GM19099 (cell line): ENCODE data around the gene GSTCD.

Source experiments
- POLR2A ChIP-seq: IDR thresholded peaks from 3 replicates; pipeline ENCODE4 v1.6.1; 2011; ENCODE audit warnings: low read depth; ENCODE audit not compliant: insufficient read length; ENCODE audit errors: extremely low read depth

Gene GSTCD

DNA sequence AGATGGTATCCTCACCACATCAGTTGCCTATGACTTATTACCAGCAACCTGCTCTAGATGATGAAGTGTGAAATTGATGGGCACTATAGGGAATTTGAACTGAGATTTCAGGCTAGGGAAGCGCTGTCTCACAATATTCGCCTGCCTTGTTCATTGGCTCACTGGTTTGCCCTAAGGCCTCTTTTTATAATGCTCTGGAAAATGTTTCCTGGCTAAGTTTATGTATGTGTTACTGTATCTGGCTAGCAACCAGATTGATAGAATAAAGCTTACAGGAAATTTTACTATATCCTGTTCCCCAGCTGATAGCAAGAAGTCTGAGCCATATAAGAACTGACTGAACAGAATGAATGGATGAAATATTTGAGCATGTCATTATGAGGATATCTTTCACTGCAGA, 71.6 kb downstream of the GSTCD start:
- TF ChIP-seq POLR2A: no peak

DNA sequence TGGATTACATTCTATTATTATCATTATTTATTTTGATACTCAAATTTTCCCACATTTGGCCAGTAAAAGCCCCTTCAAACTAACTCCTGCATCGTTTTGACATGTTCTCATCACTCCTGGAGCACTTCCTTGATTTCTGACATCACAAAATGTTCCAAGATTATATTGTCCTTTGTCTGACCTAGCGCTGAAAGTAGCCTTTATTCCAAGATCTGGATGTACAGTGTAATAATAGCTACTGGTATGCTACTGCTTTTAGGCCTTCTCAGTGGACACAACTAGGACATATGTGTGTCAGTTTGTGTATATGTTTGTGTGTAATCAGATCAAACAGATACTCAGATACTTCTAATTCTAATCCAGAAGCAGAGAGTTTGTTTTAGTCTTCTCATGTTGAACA, 76.2 kb downstream of the GSTCD start:
- TF ChIP-seq POLR2A: no peak

DNA sequence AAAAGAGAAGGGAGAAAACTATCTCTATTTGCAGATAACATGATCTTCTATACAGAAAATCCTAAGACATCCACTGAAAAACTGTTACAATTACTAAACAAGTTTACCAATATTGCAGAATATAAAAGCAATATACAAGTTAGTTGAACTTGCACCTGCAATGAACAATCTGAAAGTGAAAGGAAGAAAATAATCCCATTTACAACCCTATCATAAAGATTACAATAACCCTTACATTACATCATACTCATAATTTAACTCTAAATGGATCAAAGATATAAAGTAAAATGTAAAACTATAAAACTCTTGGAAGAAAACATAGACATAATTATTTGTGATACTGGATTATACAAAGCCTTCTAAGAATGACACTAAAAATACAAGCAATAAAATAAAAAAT, 77.2 kb downstream of the GSTCD start:
- TF ChIP-seq POLR2A: no peak

DNA sequence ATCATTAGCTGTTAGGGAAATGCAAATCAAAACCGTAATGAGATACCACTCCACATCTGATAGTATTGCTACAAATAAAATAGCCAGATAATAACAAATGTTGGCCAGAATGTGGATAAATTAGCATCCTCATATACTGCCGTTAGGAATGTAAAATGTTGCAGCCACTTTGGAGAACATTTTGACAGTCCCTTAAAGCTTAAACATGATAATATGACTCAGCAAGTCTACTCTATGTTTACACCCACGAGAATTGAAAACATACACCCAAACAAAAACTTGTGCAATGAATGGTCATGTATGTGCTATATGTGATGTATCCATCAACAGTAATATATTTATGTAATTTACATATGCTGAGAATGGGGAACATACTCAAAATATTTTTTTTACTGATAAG, 78.2 kb downstream of the GSTCD start:
- no peak for TF ChIP-seq POLR2A

DNA sequence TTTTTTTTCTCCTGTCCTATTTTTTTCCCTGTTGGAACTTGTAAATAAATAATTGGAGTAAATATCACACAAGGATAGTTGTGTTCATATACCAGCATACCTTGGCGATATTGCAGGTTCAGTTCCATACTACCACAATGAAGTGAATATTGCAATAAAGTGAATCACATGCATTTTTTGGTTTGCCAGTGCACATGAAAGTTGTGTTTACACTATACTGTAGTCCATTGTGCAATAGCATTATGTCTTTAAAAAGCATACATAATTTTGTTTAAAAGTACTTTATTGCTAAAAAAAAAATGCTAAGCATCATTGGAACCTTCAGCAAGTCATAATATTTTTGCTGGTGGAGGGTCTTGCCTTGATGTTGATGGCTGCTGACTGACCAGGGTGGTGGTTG, 88.6 kb downstream of the GSTCD start:
- no peak for TF ChIP-seq POLR2A

DNA sequence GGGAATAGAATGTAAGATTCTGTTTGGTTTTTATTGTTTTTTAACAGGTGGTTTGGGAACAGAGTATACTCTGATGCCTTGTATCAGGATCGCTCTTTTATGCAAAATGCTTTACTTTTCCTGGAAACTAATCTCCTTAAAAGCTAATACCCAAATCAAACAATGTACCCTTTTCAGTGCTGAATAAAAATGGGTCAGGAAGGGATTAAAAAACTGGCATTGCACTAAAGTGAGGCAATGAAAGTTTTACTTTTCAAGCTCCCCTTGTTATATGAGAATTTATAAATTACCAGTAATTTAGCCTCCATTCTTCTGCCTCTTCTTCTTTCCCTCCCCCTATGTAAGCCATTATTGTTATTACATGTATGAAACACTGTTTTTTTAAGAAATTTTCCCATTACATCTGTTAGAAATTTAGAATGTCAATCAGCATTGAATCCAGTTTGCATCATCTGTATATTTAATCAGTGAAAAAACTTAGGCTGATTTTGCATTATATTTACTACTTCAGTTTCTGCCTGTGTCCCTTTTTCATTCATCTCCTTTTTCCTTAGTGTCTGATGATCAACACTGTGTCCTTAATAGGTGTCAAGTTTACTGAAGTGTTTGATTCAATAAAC, 97.0 kb downstream of the GSTCD start:
- no peak for TF ChIP-seq POLR2A

DNA sequence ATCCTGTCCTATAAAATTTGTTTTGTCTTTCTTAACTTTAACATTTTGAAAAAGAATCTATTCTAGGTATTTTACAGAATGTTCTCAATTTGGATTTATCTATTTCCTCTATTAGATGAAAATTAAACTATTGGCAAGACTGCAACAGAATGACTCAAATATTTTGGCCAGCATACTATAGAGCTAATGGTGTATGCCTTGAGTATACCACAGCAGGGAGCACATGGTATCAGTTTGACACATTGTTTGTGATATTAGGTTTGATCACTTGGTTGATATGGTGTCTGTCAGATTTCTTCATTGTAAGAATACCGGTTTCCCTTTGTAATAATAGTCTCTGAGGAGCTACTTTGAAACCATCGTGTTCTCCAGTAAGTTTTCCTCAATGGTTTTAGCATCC, 98.9 kb downstream of the GSTCD start:
- no peak for TF ChIP-seq POLR2A

DNA sequence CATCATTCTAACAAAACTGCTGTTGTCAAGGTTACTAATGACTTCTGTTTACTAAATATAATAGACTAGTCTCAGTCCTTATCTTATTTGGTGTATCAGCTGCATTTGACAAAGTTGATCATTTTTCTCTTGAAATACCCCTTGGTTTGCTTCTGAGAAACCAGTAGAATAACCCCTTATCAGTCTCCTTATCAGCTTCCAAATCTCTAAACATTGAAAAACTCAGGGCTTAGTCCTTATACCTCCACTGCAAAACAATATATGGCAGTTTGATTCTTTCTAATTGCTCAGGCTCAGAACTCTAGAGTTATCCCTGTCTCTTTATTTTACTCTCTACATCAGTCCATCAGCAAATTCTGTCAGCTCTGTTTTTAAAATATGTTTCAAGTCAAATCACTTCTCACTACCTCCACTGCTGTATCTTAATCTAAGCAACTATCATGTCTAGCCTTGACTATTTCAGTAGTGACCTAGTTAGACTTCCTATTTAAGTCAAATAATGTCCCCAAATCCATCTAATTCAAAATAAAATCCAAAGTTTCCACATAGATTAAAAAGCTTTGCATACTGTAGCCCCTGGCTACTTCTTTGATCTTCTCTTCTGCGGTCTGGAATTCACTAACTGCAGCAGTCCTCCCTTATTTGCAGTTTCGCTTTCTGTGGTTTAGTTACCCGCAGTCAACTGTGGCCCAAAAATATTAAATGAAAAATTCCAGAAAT, 99.6 kb downstream of the GSTCD start:
- no peak for TF ChIP-seq POLR2A

DNA sequence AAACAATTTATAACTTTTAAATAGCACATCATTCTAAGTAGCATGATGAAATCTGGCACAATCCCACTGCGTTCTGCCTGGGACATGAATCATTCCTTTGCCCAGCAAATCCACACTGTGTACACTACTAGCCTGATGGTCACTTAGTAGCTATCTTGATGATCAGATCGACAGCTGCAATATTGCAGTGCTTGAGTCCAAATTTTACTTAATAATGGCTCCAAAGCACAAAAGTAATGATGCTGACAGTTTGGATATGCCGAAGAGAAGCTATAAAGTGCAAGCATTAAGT, 100.1 kb downstream of the GSTCD start:
- TF ChIP-seq POLR2A: no peak

DNA sequence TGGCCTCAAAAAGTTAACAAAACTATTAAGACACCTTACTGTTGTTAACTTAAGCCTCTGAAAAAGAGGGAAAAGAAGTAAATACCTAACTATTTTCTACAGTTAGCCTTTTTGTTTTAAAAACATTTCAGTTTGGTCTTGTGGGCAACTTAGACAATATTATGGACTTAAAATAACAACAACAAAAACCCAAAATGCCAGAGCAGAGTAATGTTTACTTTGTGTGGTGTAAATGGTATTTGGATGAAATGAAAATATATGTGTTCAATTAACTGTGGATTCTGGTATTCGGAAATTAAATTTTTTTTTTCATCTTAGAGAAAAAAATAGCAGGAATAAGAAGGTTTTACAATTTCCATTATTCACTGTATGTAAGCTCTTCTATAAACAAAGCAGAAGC, 107.1 kb downstream of the GSTCD start:
- no peak for TF ChIP-seq POLR2A

DNA sequence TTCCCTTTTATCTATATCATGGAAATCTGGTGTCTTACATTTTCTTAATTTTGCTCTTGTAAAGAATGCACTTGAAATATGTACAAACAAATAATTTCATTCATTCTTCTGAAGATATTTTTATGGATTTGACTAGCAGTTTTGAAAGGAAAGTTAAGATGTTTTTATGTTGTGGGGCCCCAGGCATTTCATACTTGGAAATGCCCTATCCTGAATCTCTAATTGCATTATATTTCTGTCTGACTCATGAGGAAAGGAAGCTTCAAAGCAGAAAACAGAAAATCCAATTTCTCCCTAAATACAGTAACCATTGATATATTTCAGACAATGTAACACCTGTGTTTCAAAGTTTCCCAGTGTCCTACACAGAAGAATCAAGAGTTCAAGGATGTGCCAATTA, 113.5 kb downstream of the GSTCD start:
- TF ChIP-seq POLR2A: no peak

DNA sequence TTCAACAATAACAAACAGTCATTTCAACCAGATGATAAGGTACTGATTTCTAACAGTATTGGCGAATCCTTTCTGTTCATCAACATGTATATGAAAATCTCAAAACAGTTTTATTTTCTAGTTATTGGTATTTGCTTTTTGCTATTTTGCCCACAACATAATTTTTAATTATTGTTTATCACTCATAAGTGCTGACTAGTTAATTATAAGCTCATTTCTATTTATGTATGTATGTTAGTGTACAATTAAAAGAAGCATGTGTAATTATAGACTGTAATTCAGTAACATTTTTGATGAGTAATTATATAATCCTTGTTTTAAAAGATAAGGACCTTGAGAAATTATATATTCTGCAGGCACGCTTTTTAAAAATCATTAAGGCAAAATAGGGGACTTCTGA, 119.5 kb downstream of the GSTCD start:
- no peak for TF ChIP-seq POLR2A

DNA sequence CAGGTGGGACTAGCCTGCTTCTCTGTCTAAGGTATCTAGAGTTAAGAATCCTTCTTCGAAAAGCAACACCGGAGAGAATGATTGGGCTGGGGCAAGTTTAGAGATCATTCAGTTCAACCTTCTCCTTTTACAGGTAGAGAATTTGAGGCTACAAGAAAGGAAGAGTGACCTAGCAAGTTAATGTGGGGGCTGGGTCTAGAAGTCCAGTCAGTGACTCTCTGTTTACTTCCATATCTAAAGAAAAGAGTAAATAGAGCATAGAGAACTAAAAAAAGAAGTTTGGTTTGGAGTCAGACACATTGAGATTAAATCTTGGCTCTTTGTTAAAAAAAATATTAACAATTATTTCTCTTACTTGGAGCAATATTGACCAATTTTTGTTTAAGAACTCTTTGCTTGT, 122.6 kb downstream of the GSTCD start:
- no peak for TF ChIP-seq POLR2A

DNA sequence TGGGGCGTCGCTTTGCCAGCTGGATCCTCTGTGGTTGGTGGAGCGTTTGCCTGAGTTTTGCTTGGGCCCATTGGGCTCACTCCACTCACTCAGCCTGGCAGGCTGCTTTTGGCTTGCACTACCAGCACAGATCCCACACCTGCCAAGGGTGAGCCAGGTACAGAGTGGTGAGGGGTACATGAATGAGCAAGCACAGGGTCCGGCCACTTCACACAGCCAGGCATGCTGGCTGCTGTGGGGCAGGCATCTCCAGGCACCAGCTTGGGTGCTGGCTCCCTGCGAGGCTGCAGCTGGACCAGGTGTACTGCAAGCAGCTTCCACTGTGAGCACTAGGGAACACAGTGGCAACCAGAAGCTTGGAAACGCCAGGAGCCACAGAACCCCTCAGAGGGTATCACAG, 126.6 kb downstream of the GSTCD start:
- no peak for TF ChIP-seq POLR2A

DNA sequence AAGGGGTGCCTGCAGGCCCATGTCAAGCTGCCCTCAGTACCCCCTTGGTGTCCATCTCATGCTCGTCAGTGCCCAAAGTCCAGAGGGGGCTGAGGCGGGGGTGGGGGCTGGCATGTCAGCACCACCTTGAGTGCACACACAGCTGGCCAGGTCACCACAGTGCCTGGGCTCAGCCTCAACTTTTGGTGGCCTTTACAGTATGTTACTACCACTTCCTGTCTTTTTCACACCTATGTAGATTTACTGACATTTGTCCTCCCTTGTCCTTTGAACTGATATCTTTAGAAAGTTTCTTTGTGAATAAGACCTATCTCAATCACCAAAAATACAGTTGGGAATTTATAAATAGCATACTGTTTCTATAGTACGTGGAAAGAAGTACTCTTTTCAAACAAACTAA, 128.0 kb downstream of the GSTCD start:
- TF ChIP-seq POLR2A: no peak

DNA sequence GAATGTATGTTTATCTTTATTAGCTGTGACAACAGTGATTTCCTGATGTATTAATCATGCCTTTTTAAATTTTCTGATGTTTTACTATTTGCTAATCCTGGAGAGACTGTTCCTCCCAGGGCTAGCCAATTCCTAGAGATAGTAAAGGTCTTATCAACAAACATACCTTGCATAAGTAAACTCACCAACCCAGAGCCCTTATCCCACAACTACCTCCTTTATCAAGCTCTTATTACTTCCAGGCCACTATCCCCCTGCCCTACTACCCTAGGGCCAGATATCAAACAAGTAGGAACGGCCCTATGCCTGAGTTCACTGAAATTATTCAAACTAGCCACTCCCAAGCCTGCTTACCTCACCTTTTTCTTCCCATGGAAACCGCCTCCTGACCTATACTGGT, 128.5 kb downstream of the GSTCD start:
- TF ChIP-seq POLR2A: no peak

DNA sequence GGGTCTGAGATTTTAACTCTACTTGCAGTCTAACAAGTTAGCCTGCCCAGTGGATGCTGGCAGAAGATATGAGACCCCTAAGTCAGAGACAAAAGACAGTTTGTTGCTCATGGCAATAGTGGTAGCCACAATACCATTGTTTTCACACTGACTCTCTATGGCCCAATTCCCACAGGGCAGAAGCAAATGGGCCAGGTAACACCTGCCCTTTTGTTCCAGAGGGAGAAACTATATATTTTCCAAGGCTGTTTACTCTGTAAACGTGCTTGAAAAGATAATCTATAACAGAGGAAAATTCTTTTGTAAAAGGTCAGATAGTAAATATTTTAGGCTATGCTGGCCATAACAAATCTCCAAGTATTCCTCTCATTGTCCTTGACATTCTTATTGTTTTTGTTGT, 129.5 kb downstream of the GSTCD start:
- TF ChIP-seq POLR2A: no peak

DNA sequence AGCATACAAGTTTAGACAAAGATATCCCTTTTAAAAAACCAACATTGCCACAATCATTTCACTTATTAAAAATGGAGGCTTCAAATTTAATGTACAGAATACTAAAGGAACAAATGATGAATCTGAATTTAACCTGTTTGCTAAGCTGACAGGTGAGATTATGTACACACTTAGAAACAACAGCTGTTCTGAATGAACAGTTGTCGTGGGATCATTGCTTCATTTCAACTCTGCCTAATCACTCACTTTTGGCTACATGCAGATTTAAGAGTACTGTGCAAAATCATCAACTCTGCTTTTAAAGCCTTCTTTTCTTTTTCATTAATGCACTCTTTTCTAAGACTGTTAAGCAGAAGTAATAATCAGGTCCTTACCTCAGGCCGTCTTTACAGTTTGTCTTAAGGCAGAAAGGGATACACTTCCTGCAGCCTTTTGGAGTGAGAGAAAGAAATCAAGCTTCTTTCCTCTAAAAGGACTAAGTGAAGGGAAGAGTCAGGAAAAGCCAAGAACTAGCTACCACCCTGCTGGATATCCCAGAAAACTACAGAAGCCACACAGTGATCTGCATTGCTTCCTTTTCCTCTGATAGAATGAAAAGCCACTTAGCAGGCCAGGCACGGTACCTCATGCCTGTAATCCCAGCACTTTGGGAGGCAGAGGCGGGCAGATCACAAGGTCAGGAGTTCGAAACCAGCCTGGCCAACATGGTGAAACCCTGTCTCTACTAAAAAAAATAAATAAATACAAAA, 132.0 kb downstream of the GSTCD start:
- no peak for TF ChIP-seq POLR2A
